GM19452 (cell line): ENCODE data around the gene VAPB.
"Not testable (repeated sequence)": the region's sequence is repeated elsewhere in the genome, so short reads cannot be mapped to it uniquely, and the experiment has no call there.

ENCODE experiments used
- ATAC-seq: cut with Tn5 transposase; IDR thresholded peaks from one replicate; pipeline ENCODE4 v1.9.1; 2021; ENCODE audit not compliant: unreplicated experiment

Gene VAPB

DNA sequence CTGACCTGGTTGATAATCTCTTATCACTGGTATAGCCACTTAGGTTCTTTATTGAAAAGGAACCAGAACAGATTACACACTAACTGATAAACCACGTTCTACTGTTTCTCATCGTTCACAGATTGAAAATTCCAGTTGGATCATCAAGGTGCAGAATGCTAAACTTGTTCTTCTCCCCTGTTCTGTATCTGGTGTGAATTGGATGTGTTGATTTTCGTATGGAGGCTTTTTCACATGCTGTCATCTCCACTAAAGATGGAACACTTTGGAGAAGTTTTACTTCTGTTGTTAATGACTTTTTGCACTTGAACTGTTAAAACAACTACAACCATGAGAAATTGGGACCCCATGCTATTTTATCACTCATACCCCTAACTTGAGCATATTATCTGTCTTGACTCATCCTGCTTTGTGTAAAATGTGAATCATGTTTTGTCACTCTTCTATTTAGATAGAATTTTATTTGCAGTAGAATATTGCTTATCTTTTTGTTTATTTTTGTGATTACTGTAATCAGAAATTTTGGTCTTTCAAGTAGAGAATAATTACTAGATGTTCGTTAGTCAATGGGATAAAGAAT, 17.5 kb downstream of the VAPB start:
- no peak for ATAC-seq

DNA sequence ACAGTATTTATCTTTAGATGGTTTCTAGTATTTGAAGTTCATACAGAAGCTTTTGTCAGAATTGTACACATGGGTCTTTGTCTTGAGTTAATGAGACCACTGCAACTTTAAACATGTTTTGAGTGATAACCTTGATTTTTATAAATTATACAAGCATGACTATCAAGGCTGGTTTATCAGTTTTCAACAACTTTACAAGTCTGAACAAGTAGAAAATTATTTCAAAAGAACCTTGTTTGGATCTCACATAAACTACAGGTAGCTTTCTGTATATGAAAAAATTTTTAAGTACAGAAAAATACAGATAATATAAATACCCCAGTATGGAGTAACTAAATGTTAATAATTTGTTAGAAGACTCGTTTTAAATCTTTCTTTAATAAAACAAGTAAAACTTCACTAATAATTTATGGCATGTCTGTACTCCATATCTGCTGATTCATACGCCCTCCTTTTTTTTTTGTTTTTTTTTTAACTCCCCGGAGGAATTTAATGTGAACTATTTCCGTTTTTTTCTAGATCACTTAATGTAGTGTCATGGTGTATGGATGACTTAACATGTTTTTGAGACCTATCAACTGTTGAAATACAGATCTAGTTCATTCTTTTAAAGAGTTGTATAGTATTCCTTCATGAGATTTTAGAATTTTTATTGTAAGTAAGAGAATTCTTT, 18.3 kb downstream of the VAPB start:
- ATAC-seq = no peak

DNA sequence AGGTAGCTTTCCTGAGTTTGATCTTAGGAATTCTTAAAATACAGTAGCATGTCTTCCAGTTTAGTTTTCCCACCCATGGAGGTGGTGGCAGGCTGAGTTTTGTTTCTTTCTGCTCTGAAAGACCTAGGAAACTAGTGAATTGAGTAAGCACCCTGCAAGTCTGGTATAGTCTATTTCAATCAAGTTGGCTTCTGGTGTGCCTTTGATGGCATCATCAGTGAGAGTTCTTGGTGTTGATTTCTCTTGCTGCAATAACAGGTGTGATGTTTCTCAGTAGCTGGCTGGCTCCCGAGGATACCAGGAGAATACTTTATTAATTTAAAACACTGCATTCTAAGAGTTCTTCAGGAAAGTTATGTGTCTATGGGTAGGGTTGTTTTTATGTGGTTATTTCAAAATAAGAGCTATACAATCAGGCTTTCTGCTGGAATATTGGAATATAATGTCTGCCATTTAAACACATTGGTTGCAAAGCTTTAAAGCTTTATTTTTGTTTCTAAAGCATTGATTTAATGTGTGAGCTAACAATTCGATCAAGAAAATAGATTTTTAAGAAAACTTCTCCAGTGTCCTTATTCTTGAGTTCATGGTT, 19.0 kb downstream of the VAPB start:
- no peak for ATAC-seq

DNA sequence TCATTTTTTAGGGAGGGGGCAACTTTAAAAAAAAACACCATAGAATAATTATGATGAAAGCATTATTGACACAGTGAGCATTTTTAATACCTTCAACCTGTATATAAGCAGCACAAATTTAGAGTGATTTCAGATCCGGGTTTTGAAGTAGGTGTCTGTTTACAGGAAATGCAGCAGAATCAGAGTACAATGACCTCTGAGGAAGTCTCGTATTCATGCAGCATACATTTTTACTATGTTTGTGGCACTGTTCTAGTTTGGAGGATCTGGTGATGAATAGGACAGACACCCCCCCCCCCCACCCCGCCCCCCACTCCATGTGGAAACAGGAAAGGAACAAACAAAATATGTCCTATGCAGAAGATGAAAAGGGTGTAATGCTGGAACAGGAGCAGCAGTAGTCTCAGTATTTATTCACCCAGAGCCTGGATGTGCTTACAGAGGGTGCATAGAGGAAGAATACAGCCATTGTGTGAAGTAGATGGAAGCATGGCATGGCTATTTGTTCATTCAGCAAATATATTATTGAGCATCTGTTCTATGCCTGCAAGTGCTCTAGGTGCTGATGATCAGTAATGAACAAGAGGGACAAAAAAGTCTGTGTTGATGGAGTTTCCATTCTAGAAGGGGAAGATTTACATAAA, 19.7 kb downstream of the VAPB start:
- ATAC-seq = no peak

GRCh38 chr20:58414216-58414615, 25.2 kb downstream of the VAPB start:
- not testable (repeated sequence) for ATAC-seq

DNA sequence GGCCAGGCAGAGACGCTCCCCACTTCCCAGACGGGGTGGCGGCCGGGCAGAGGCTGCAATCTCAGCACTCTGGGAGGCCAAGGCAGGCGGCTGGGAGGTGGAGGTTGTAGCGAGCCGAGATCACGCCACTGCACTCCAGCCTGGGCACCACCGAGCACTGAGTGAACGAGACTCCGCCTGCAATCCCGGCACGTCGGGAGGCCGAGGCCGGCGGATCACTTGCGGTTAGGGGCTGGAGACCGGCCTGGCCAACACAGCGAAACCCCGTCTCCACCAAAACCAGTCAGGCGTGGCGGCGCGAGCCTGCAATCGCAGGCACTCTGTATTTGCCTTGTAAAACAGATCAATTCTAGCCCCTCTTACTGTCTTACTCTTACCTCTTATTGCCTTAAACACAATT, 25.8 kb downstream of the VAPB start:
- ATAC-seq = not testable (repeated sequence)

DNA sequence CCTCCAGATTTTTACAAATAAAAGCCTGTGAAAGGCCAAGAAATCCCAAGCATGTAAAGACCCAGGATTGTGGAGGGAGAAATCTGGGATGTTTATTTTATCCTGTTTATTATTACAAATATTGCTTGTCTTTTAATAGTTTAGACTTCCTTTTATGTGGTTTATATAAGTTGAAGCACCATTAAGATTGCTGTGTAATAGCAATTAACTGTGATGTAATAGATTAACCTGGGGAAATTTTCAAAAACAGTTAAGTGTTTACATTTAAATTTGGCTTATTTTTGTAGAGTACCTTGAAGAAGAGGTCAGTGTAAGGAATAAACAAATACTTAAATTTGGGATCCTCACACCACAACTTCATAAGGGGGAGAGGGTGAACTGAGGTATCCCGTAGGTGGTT, 27.0 kb downstream of the VAPB start:
- no peak for ATAC-seq

- no peak for ATAC-seq
Measured at GRCh38 chr20:58416835-58417234, 27.8 kb downstream of the VAPB start.

GRCh38 chr20:58417438-58417837, 28.4 kb downstream of the VAPB start:
- ATAC-seq = no peak

DNA sequence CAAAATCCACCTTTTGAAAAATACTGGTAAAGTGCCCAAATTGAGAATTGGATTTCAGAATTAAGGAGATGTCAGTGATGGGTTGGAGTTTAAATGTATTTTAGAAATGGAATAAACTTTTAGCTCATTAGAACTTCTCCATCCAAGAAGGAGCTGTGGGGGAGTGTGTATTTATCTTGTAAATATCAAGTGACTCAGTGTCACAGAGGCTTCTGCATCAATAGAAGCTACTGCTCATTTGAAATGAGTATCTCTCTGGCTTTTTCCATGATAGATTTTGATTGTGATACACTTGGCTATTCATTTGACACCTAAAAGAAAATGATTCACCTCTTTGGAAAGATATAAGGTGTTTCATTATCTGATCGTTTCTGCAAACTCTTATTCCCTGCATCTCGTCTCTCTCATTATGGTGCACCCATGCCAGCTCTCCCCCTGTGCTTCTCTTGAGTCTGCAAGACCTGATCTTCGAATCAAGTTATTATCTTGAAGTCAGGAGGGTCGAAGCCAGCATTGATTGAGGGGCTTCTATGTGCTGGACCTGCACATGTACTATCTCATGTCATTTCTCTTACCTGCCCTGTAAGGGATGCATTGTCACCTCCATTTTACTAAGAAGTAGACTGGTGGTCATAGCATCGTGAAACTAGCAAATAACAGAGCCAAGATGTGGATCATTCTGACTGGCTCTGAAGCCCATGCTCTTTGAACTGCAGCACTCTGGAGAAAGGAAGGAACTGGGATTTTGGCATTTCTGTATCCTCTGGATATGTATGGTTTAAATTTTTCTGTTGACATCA, 30.1 kb downstream of the VAPB start:
- no peak for ATAC-seq

GRCh38 chr20:58420798-58421496, 31.9 kb downstream of the VAPB start:
- no peak for ATAC-seq

DNA sequence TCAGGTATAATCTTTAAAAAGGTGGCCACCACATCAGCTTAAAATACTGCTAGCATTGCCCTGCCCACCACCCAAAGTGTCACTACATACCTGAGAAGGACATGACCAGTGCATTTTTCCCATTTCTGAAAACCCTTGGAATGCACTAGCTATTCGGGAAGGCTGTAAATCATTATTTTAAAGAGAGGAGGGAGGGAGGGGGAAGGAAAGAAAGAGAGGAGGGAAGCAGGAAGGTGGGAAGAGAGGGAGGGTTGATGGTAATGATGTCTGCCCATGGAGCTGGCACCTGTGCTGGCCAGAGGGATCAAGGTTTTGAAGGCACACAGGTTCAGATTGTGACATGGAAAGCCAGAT, 32.4 kb downstream of the VAPB start:
- no peak for ATAC-seq

DNA sequence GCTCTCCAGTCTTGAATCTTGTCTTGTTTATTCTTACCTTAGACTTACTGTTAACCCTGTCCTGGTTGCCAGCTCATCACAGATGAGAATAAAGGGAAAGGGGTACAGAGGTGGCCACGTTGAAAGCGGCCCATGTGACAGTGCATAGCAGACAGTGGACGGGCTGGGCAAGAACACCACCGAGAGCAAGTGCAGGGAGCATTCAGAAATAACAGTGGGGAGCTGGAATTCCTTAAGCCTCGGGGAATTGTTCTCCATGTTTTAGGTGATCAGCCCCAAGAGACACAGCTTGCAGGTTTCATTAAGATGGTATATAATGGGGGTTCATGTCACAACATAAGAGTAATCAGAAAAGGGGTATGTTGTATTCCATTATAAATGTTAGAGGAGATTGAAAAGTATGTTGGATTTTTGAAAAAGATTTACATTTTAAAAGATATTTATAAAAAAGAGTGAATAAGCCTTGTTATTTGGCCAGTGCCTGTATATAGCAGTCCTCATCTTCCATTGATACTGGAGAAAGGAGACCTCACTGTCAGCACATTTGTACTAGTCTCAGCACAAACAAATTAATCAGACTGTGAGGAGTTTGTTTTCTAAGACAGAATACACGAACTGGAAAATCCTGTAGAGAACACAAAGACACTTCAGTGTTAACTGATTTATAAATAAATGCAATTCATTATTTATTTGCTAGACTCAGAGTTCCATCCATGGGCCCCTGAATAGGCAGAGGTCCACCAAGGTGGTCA, 35.4 kb downstream of the VAPB start:
- ATAC-seq = no peak

- not testable (repeated sequence) for ATAC-seq
Measured at GRCh38 chr20:58427571-58427970, 38.5 kb downstream of the VAPB start.

GRCh38 chr20:58428364-58428763, 39.3 kb downstream of the VAPB start:
- no peak for ATAC-seq

DNA sequence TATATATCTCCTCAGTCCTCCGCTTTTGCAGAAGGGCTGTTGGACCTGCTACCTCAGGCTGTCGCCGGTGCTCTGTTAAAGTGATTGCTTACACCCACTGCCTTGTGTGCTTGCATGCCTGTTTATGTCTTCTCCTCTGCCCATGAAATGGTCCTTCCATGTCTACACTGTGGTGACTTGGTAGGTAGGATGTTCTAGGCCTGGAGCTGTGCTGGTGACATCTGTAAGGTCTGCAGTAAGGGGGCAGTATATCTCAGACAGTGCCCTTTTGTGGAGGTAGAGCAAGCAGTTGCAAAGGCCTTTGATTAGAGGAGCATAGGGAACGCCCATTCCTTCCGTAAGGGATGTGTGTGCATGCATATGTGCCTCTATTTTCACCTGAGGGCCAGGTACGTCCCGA, 40.3 kb downstream of the VAPB start:
- ATAC-seq = no peak

GRCh38 chr20:58431134-58431533, 42.1 kb downstream of the VAPB start:
- ATAC-seq = no peak

- no peak for ATAC-seq
Measured at GRCh38 chr20:58432186-58432954, 43.3 kb downstream of the VAPB start.

DNA sequence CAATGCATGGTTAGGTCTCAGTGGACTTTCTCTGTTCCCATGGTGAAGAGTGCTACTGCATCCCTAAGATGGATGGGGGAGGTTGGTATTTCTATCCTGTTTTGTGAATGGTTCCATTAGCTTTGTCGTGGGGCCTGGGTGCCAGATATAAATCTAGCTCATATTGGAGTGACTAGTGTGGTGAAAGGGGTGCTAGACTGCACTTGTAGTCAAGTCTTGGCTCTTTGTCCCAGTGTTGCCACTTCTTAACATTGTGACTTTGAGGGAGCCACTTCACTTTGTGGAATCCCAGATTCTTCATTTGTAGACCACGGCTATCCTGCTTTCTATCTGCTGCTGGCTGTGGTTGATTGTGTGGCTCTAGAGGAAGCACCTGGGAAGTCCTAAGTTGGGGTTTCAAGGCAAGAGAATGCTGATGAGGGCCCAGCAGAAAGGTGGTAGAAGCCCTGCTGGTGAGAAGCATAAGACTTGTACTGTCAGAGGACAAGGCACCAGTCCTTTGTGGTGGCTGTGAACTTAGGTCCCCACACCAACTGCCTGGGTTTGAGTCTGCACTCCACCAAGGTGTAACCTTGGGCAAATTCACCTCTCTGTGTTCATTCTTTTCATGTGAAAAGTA, 44.1 kb downstream of the VAPB start:
- ATAC-seq = no peak
